Gastroesophageal sphincter (tissue), 3 donors: ENCODE measurements around the gene CCDC137.

Source experiments
- CTCF ChIP-seq, 4 experiments: fragments of 200-600 bp in 2 of 4; fragments of 450-650 bp in 2 of 4; sonication (generic) in 1 of 4; IDR thresholded peaks; one replicate each; pipeline ENCODE4 v1.5.1; 2017 to 2019; ENCODE audit warnings: antibody characterized with exemption in 4 of 4, mild to moderate bottlenecking in 2 of 4, moderate library complexity in 2 of 4
- EP300 ChIP-seq: sonication (generic); formaldehyde crosslinking; IDR thresholded peaks from one replicate; pipeline ENCODE4 v1.6.1; 2017; ENCODE audit warnings: antibody characterized with exemption, mild to moderate bottlenecking

GRCh38 chr17:81695801-81696200 is 29.3 kb downstream of the CCDC137 start:
- no peak for TF ChIP-seq EP300
- no peak for TF ChIP-seq CTCF (IDR thresholded peaks at IDR 0.05)
